Measurements from ENCODE around the gene SLC2A13. TPM values are rescaled to one million over a fixed set of nuclear protein-coding genes. Genes with fewer than 3 reads are reported as not detected.

The SLC2A13 gene
- total and polyA plus RNA-seq, 8 donors: 0.93 to 87.5 (median 4.0) TPM

GRCh38 chr12:40078266-40078665 is 27.6 kb downstream of the SLC2A13 start:
- TF ChIP-seq POLR2AphosphoS5 (IDR thresholded peaks at IDR 0.05): no peak
- Histone ChIP-seq H3K4me1 (no peaks in the 10 kb centered on the region), H3K36me3 (no peaks in the 10 kb centered on the region), H3K9me3 (no peaks in the 10 kb centered on the region), H3K27ac (no peak overlapping the region), H3K4me3 (no peak overlapping the region), H3K27me3 (no peaks in the 10 kb centered on the region)
- DNase-seq: no peak
- 85 to 95% (median 92%) methylated on average over 2 of the region's 2 CpGs for WGBS, 5 donors
- intact Hi-C loops (cut with DNase I; ENCODE audit: low total_unique reads): no loop called here

GRCh38 chr12:40075458-40075857 is 30.4 kb downstream of the SLC2A13 start:
- H3K4me3 ChIP-seq: no peak overlapping the region
- no peak overlapping the region for H3K27ac ChIP-seq
- intact Hi-C loops (cut with DNase I; ENCODE audit: low total_unique reads): no loop called here
- no peaks in the 10 kb centered on the region for H3K9me3 ChIP-seq
- H3K36me3 ChIP-seq: no peaks in the 10 kb centered on the region
- H3K4me1 ChIP-seq: no peaks in the 10 kb centered on the region
- DNase-seq: no peak
- TF ChIP-seq EP300 (IDR thresholded peaks at IDR 0.05) (no peak), CTCF (IDR thresholded peaks at IDR 0.05) (no peak), POLR2AphosphoS5 (IDR thresholded peaks at IDR 0.05) (no peak), POLR2A (IDR thresholded peaks at IDR 0.05) (no peak)
- H3K27me3 ChIP-seq: no peaks in the 10 kb centered on the region

GRCh38 chr12:40068416-40068815 is 37.5 kb downstream of the SLC2A13 start:
- H3K36me3 ChIP-seq: no peaks in the 10 kb centered on the region
- 81 to 91% (median 89%) methylated on average over 2 of the region's 2 CpGs for WGBS, 5 donors
- no peaks in the 10 kb centered on the region for H3K9me3 ChIP-seq
- peaks cover 0 to 9% (median 4%) of the 10 kb centered on the region in 4 donors for H3K4me1 ChIP-seq
- no peak overlapping the region for H3K4me3 ChIP-seq
- H3K27me3 ChIP-seq: no peaks in the 10 kb centered on the region
- no peak for TF ChIP-seq CTCF (IDR thresholded peaks at IDR 0.05)
- TF ChIP-seq POLR2A (IDR thresholded peaks at IDR 0.05): no peak
- no peak for TF ChIP-seq POLR2AphosphoS5 (IDR thresholded peaks at IDR 0.05)
- TF ChIP-seq EP300 (IDR thresholded peaks at IDR 0.05): no peak
- intact Hi-C loops (cut with DNase I; ENCODE audit: low total_unique reads): no loop called here
- H3K27ac ChIP-seq: no peak overlapping the region
- no peak for DNase-seq

- 29 to 55% (median 38%) methylated on average over 1 of the region's 1 CpG for WGBS, 5 donors
- Histone ChIP-seq H3K9me3 (no peaks in the 10 kb centered on the region), H3K27me3 (no peaks in the 10 kb centered on the region), H3K4me3 (no peak overlapping the region), H3K4me1 (peaks cover 0 to 15% (median 7%) of the 10 kb centered on the region in 4 donors), H3K27ac (no peak overlapping the region), H3K36me3 (no peaks in the 10 kb centered on the region)
- DNase-seq: no peak
- TF ChIP-seq EP300 (IDR thresholded peaks at IDR 0.05) (no peak), POLR2AphosphoS5 (IDR thresholded peaks at IDR 0.05) (no peak), CTCF (IDR thresholded peaks at IDR 0.05) (no peak), POLR2A (IDR thresholded peaks at IDR 0.05) (no peak)
- intact Hi-C loops (cut with DNase I; ENCODE audit: low total_unique reads): no loop called here
Observed at GRCh38 chr12:40065636-40066035, 40.2 kb downstream of the SLC2A13 start.

GRCh38 chr12:40063414-40063813 is 42.5 kb downstream of the SLC2A13 start:
- H3K9me3 ChIP-seq: no peaks in the 10 kb centered on the region
- H3K27ac ChIP-seq: no peak overlapping the region
- no peak overlapping the region for H3K4me3 ChIP-seq
- no peaks in the 10 kb centered on the region for H3K27me3 ChIP-seq
- intact Hi-C loops (cut with DNase I; ENCODE audit: low total_unique reads): no loop called here
- no peak for TF ChIP-seq EP300 (IDR thresholded peaks at IDR 0.05)
- TF ChIP-seq CTCF (IDR thresholded peaks at IDR 0.05): no peak
- peak in 1 of 3 donors; percentile 76 for TF ChIP-seq POLR2AphosphoS5 (IDR thresholded peaks at IDR 0.05)
- no peak for TF ChIP-seq POLR2A (IDR thresholded peaks at IDR 0.05)
- H3K36me3 ChIP-seq: no peaks in the 10 kb centered on the region
- WGBS, 5 donors: 44 to 57% (median 50%) methylated on average over 5 of the region's 5 CpGs
- peaks cover 0 to 19% (median 5%) of the 10 kb centered on the region in 4 donors for H3K4me1 ChIP-seq
- DNase-seq: peak in 1 of 2 donors; percentile 32
